SJSA1 (cell line): ENCODE data around the gene UGCG. TPM values are rescaled to one million over a fixed set of nuclear protein-coding genes. Genes with fewer than 3 reads are reported as not detected.

Source experiments
- DNase-seq, 2 experiments: peaks; one replicate each; pipeline ENCODE4 v3.0.0-alpha.2; 2015 to 2020; ENCODE audit warnings: low spot score in 2 of 2, low read depth in 1 of 2
- H3K27ac ChIP-seq: fragments of 250-450 bp; sonication (Bioruptor Pico); 2 replicates; pipeline ENCODE4 v1.5.1; 2020; ENCODE audit warnings: mild to moderate bottlenecking, moderate library complexity
- H3K27me3 ChIP-seq: fragments of 250-450 bp; sonication (Bioruptor Pico); replicated peaks from 2 replicates; pipeline ENCODE4 v1.5.1; 2020; ENCODE audit warnings: mild to moderate bottlenecking, moderate library complexity
- H3K36me3 ChIP-seq: fragments of 250-450 bp; sonication (Bioruptor Pico); 2 replicates; pipeline ENCODE4 v1.5.1; 2020; ENCODE audit warnings: mild to moderate bottlenecking
- H3K4me1 ChIP-seq: fragments of 250-450 bp; sonication (Bioruptor Pico); replicated peaks from 2 replicates; pipeline ENCODE4 v1.6.1; 2021; ENCODE audit warnings: mild to moderate bottlenecking
- H3K4me3 ChIP-seq: fragments of 250-450 bp; sonication (Bioruptor Pico); 2 replicates; pipeline ENCODE4 v1.5.1; 2020; ENCODE audit warnings: mild to moderate bottlenecking
- H3K9me3 ChIP-seq: fragments of 250-450 bp; sonication (Bioruptor Pico); replicated peaks from 2 replicates; pipeline ENCODE4 v1.5.1; 2020; ENCODE audit warnings: mild to moderate bottlenecking
- total RNA-seq: library from RNA; depleted of rRNA; stranded (reverse); fragments of >200 nt; shearing (Covaris generic); gene quantifications from 2 replicates; pipeline ENCODE4 v1.2.3, GENCODE V29; 2014; rRNA removed

UGCG gene
- 54.7 and 58.1 TPM in 2 replicates for total RNA-seq

- H3K27me3 ChIP-seq = no peaks in the 10 kb centered on the region
- no peaks in the 10 kb centered on the region for H3K9me3 ChIP-seq
- peaks cover 14% of the 10 kb centered on the region for H3K36me3 ChIP-seq
- peak within 1 kb of the TSS; percentile 98 for H3K4me3 ChIP-seq
- H3K4me1 ChIP-seq = peaks cover 46% of the 10 kb centered on the region
- peak; percentile 81 to 91 for DNase-seq
- H3K27ac ChIP-seq = peak within 1 kb of the TSS; percentile 73
These were observed at the start of gene UGCG for GRCh38 chr9:111895996-111896941. UGCG (plus strand) TSS chr9:111896814; CDS start chr9:111897216, 402 bp downstream.

DNA sequence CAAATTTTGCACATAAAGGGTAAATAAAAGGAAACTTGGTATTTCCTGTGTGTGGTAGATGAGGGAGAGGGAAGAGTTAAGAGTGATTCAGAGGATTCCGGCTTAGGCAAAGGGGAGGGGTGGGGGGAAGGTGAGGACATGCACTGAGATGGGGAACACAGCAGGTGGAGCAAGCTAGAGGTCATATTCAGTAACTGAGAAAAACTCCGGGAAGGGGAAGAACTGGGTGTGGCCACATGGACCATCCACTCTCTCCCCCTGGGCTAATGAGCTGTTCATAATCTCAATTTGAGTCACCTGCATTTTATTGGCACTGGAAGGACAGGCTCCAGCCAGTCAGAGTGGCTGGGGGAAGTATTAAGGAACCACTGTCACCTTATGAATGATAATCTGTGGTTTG is 45.1 kb upstream of the UGCG start:
- peak in 1 of 2 experiments; percentile 16 for DNase-seq
- H3K4me3 ChIP-seq = no peak overlapping the region
- no peaks in the 10 kb centered on the region for H3K36me3 ChIP-seq
- H3K9me3 ChIP-seq = no peaks in the 10 kb centered on the region
- H3K27me3 ChIP-seq = no peaks in the 10 kb centered on the region
- 0 out of 2 replicates have a peak overlapping the region, but pooled peaks have one; percentile 27 for H3K27ac ChIP-seq
- peaks cover 34% of the 10 kb centered on the region for H3K4me1 ChIP-seq

DNA sequence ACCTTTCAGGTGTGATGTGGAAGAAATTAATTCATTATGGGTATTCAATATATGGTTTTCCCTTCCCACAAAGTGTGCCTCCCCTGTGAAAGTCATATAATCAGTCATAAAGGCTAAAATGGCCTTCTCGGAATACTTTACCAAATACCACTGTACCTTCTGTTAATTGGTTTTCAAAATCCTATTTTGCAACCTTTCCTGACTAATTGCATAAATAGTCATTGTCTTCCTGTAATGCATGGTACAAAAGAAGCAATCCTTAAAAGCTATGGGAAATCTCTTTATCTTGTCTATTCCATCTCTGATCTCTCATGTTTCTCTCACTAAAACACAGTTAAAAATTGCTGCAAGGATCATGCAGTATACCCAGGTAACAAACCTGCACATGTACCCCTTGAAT is 44.3 kb upstream of the UGCG start:
- H3K27ac ChIP-seq = peak overlapping the region; percentile 50
- no peak overlapping the region for H3K4me3 ChIP-seq
- no peaks in the 10 kb centered on the region for H3K9me3 ChIP-seq
- no peaks in the 10 kb centered on the region for H3K36me3 ChIP-seq
- no peaks in the 10 kb centered on the region for H3K27me3 ChIP-seq
- no peak for DNase-seq
- H3K4me1 ChIP-seq = peaks cover 34% of the 10 kb centered on the region

DNA sequence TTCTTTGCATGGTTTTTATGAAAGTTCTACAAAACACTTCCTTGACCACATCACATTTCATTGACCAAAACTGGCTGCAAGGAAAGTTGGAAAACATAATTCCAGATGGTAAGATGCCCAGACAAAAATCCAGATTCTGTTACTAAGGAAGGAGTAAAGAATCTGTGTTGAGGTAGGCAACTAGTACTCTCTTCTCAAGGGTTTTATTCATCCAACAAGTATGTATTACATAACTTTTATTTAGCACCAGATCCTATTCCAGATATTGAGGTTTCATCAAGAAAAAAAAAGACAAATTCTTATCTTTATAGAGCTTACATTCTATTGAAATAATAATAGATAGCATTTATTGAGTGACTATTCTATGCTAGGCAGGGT is 43.2 kb upstream of the UGCG start:
- Histone ChIP-seq H3K27me3 (no peaks in the 10 kb centered on the region), H3K9me3 (no peaks in the 10 kb centered on the region), H3K27ac (peak overlapping the region; percentile 66), H3K36me3 (no peaks in the 10 kb centered on the region), H3K4me1 (peaks cover 34% of the 10 kb centered on the region), H3K4me3 (no peak overlapping the region)
- no peak for DNase-seq

- no peaks in the 10 kb centered on the region for H3K9me3 ChIP-seq
- no peak overlapping the region for H3K4me3 ChIP-seq
- H3K27ac ChIP-seq = no peak overlapping the region
- no peak for DNase-seq
- no peaks in the 10 kb centered on the region for H3K36me3 ChIP-seq
- peaks cover 30% of the 10 kb centered on the region for H3K4me1 ChIP-seq
- no peaks in the 10 kb centered on the region for H3K27me3 ChIP-seq
These were observed 41.8 kb upstream of the UGCG start for GRCh38 chr9:111854799-111855198.

- DNase-seq = no peak
- no peaks in the 10 kb centered on the region for H3K27me3 ChIP-seq
- no peaks in the 10 kb centered on the region for H3K36me3 ChIP-seq
- no peaks in the 10 kb centered on the region for H3K9me3 ChIP-seq
- H3K4me3 ChIP-seq = no peak overlapping the region
- peaks cover 6% of the 10 kb centered on the region for H3K4me1 ChIP-seq
- H3K27ac ChIP-seq = no peak overlapping the region
These were observed 38.9 kb upstream of the UGCG start for GRCh38 chr9:111857555-111858211.

DNA sequence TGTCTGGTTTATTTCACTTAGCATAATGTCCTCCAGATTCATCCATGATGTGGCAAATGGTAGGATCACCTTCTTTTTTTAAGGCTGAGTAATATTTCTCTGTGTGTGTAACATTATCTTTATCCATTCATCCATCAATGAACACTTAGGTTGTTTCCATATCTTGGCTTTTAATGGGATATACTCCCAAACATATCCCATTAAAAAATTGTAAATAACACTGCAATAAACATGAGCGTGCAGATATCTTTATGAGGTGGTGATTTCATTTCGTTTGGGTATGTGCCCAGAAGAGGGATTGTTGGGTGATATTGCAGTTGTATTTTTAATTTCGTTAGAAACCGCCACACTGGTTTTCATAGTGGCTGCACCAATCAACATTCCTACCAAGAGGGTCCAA is 36.2 kb upstream of the UGCG start:
- H3K27ac ChIP-seq = no peak overlapping the region
- no peaks in the 10 kb centered on the region for H3K36me3 ChIP-seq
- H3K4me3 ChIP-seq = no peak overlapping the region
- H3K9me3 ChIP-seq = no peaks in the 10 kb centered on the region
- H3K27me3 ChIP-seq = no peaks in the 10 kb centered on the region
- no peaks in the 10 kb centered on the region for H3K4me1 ChIP-seq
- DNase-seq = no peak

DNA sequence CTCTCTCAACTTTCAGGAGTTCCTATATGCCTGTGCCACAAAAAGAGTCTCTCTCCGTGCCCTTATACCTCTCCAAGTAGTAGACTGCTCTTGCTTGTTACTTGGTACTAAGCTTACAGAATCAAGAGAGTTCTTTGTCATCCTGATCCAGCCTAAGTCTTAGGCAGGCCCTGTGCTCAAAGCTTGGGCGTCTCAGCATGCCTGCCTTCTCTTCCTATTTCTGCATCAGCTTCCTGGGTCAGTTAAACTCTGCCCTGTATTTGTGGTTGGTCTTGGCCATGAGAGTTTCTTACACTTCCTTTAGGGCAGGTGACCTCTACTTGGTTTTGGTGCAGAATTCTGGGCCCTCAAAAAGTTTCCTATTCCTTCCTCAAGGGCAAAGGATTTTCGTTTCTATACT is 33.0 kb upstream of the UGCG start:
- peaks cover 4% of the 10 kb centered on the region; the same call in 1 of the 2 replicates for H3K4me1 ChIP-seq
- no peaks in the 10 kb centered on the region for H3K27me3 ChIP-seq
- no peaks in the 10 kb centered on the region for H3K9me3 ChIP-seq
- no peaks in the 10 kb centered on the region for H3K36me3 ChIP-seq
- no peak overlapping the region for H3K27ac ChIP-seq
- DNase-seq = no peak
- H3K4me3 ChIP-seq = no peak overlapping the region

GRCh38 chr9:111866976-111867375 is 29.6 kb upstream of the UGCG start:
- no peak for DNase-seq
- no peak overlapping the region for H3K4me3 ChIP-seq
- no peaks in the 10 kb centered on the region for H3K36me3 ChIP-seq
- no peak overlapping the region for H3K27ac ChIP-seq
- H3K27me3 ChIP-seq = no peaks in the 10 kb centered on the region
- H3K4me1 ChIP-seq = peaks cover 4% of the 10 kb centered on the region; the same call in 1 of the 2 replicates
- no peaks in the 10 kb centered on the region for H3K9me3 ChIP-seq

DNA sequence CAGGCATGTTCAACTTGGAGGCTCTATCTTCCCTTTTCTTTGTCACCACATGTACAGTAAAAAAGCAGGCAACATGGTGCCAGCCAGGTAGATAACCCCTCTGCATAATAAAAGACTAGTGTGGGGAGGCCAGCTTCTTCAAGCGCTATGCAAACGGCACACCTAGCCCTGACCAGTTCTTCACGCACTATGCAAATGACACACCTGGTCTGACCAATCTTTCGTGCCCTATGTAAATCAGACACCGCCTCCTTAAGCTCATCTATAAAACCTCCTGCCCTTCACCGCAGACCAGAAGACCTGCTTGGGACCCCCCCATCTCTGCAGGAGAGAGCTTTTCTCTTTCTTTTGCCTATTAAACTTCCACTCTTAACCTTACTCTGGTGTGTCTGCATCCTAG is 28.1 kb upstream of the UGCG start:
- Histone ChIP-seq H3K4me1 (peaks cover 4% of the 10 kb centered on the region; the same call in 1 of the 2 replicates), H3K36me3 (no peaks in the 10 kb centered on the region), H3K27ac (no peak overlapping the region), H3K4me3 (no peak overlapping the region), H3K27me3 (no peaks in the 10 kb centered on the region), H3K9me3 (no peaks in the 10 kb centered on the region)
- DNase-seq = no peak

GRCh38 chr9:111870774-111871498 is 25.7 kb upstream of the UGCG start:
- H3K4me1 ChIP-seq = peaks cover 4% of the 10 kb centered on the region; the same call in 1 of the 2 replicates

DNA sequence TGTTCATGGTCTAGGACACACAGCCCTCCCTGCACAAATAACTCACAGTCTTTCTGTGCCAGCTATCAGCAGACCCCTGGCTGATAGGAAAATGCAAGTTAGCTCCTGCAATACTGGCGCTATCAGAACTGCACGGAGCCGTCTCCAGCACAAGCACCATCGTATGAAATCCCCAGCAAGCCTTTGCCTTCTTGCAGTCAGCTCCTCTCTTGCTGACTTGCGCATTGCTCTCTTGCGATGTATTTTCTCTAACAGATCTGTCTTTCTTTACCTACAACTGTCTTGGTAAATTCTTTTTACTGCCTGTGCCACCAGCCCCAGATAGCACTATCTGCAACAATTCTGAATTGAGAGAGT is 25.1 kb upstream of the UGCG start:
- H3K36me3 ChIP-seq = no peaks in the 10 kb centered on the region
- peaks cover 4% of the 10 kb centered on the region; the same call in 1 of the 2 replicates for H3K4me1 ChIP-seq
- H3K4me3 ChIP-seq = no peak overlapping the region
- H3K27ac ChIP-seq = no peak overlapping the region
- no peaks in the 10 kb centered on the region for H3K27me3 ChIP-seq
- no peak for DNase-seq
- H3K9me3 ChIP-seq = no peaks in the 10 kb centered on the region

More at GRCh38 chr9:111870774-111871498, 25.7 kb upstream of the UGCG start:
- no peaks in the 10 kb centered on the region for H3K9me3 ChIP-seq
- H3K27me3 ChIP-seq = no peaks in the 10 kb centered on the region
- H3K27ac ChIP-seq = no peak overlapping the region
- H3K36me3 ChIP-seq = no peaks in the 10 kb centered on the region
- no peak overlapping the region for H3K4me3 ChIP-seq
- no peak for DNase-seq

GRCh38 chr9:111872886-111873285 is 23.7 kb upstream of the UGCG start:
- no peak for DNase-seq
- H3K9me3 ChIP-seq = no peaks in the 10 kb centered on the region
- H3K27ac ChIP-seq = no peak overlapping the region

More at GRCh38 chr9:111872886-111873285, 23.7 kb upstream of the UGCG start:
- no peaks in the 10 kb centered on the region for H3K36me3 ChIP-seq
- H3K4me1 ChIP-seq = no peaks in the 10 kb centered on the region
- H3K27me3 ChIP-seq = no peaks in the 10 kb centered on the region
- no peak overlapping the region for H3K4me3 ChIP-seq
